Breast epithelium (tissue), 3 donors: Measurements from ENCODE around the gene NELL1.

ENCODE experiments used
- CTCF ChIP-seq, 3 donors: fragments of 450-650 bp; IDR thresholded peaks; one replicate each; pipeline ENCODE4 v1.5.1; 2016 to 2017; ENCODE audit warnings: antibody characterized with exemption in 3 of 3, mild to moderate bottlenecking in 3 of 3, moderate library complexity in 3 of 3
- POLR2A ChIP-seq: fragments of 450-650 bp; IDR thresholded peaks from one replicate; pipeline ENCODE4 v1.6.1; 2016; ENCODE audit warnings: antibody characterized with exemption, mild to moderate bottlenecking, moderate library complexity
- POLR2AphosphoS5 ChIP-seq, 3 donors: sonication (generic); formaldehyde crosslinking; IDR thresholded peaks; one replicate each; pipeline ENCODE4 v1.6.1; 2017; ENCODE audit warnings: antibody characterized with exemption in 3 of 3

- TF ChIP-seq CTCF (IDR thresholded peaks at IDR 0.05) (no peak), POLR2A (no peak), POLR2AphosphoS5 (IDR thresholded peaks at IDR 0.05) (no peak)
Measured at GRCh38 chr11:21119411-21119810, 450.0 kb downstream of the NELL1 start.
